HCT116 (cell line): Measurements from ENCODE around the gene P2RY12.

ENCODE experiments used
- CTCF ChIP-seq, 3 experiments: fragments of 200-600 bp in 1 of 3; sonication (generic) in 1 of 3; IDR thresholded peaks in 2 of 3; conservative IDR thresholded peaks in 1 of 3; 2 replicates each; pipeline ENCODE4 v1.5.1; 2012 to 2017; ENCODE audit warnings: low read depth in 2 of 3, low read length in 2 of 3, antibody characterized with exemption in 1 of 3, borderline replicate concordance in 1 of 3, control low read depth in 1 of 3, mild to moderate bottlenecking in 1 of 3, mixed read lengths in 1 of 3, mixed run types in 1 of 3, moderate library complexity in 1 of 3; ENCODE audit not compliant: insufficient read depth in 1 of 3
- ELF1 ChIP-seq: IDR thresholded peaks from 2 replicates; pipeline ENCODE4 v1.6.1; 2012; ENCODE audit warnings: low read depth, borderline replicate concordance
- EZH2 ChIP-seq: fragments of 200-600 bp; sonication (generic); IDR thresholded peaks from 2 replicates; pipeline ENCODE4 v1.6.1; 2017; ENCODE audit warnings: antibody characterized with exemption, mixed run types
- POLR2A ChIP-seq: IDR thresholded peaks from 2 replicates; pipeline ENCODE4 v1.7.0; 2011; ENCODE audit warnings: borderline replicate concordance; ENCODE audit not compliant: insufficient read depth, insufficient read length; ENCODE audit errors: extremely low read depth
- YY1 ChIP-seq: IDR thresholded peaks from 2 replicates; pipeline ENCODE4 v1.6.1; 2011; ENCODE audit warnings: low read length, low read depth, moderate library complexity, mild to moderate bottlenecking; ENCODE audit not compliant: insufficient replicate concordance; ENCODE audit errors: extremely low read depth
- ZNF274 ChIP-seq: fragments of 200-500 bp; sonication (Bioruptor generic); IDR thresholded peaks from 2 replicates; pipeline ENCODE4 v1.6.1; 2014; ENCODE audit warnings: mild to moderate bottlenecking, low read depth, low read length, inconsistent platforms

- TF ChIP-seq EZH2 (no peak), YY1 (no peak), CTCF (IDR thresholded peaks at IDR 0.05 in 2 of 3, conservative IDR thresholded peaks at IDR 0.05 in 1 of 3; ENCODE audit: borderline replicate concordance in 1 of 3, insufficient read depth in 1 of 3, low read depth in 2 of 3, low read length in 2 of 3) (peak in 1 of 3 experiments; percentile 27; a peak in 1 of 6 replicates), ZNF274 (no peak), ELF1 (no peak), POLR2A (no peak)
Measured at GRCh38 chr3:151412989-151413388, 28.4 kb upstream of the P2RY12 start.
